Fibroblast of lung (primary cell): ENCODE data around the gene BAG1. TPM values are rescaled to one million over a fixed set of nuclear protein-coding genes. Genes with fewer than 3 reads are reported as not detected.

Experiments
- DNase-seq, 2 donors: peaks; one replicate each; pipeline versions ENCODE4 v3.0.0 to v3.0.0-alpha.2; 2010; ENCODE audit warnings: low read depth in 2 of 2
- H2AFZ ChIP-seq: 2 replicates; pipeline ENCODE4 v1.5.1; 2012; ENCODE audit warnings: low read length, control low read depth, inconsistent platforms
- H3K27ac ChIP-seq: 2 replicates; pipeline ENCODE4 v1.5.1; 2011; ENCODE audit warnings: low read length, control low read depth; ENCODE audit not compliant: insufficient read depth
- H3K27me3 ChIP-seq: 2 replicates; pipeline ENCODE4 v1.5.1; 2011; ENCODE audit warnings: mild to moderate bottlenecking, low read length; ENCODE audit not compliant: control insufficient read depth, insufficient read depth
- H3K36me3 ChIP-seq: 2 replicates; pipeline ENCODE4 v1.5.1; 2011; ENCODE audit warnings: low read length; ENCODE audit not compliant: control insufficient read depth, insufficient read depth
- H3K4me1 ChIP-seq: 2 replicates; pipeline ENCODE4 v1.5.1; 2011; ENCODE audit warnings: low read length; ENCODE audit not compliant: control insufficient read depth, insufficient read depth; ENCODE audit errors: extremely low read depth
- H3K4me2 ChIP-seq: 2 replicates; pipeline ENCODE4 v1.5.1; 2011; ENCODE audit warnings: low read length, control low read depth; ENCODE audit not compliant: insufficient read depth; ENCODE audit errors: extremely low read depth
- H3K4me3 ChIP-seq, 4 experiments: fragments of 200-600 bp in 1 of 4; sonication (generic) in 1 of 4; replicated peaks in 1 of 4; 2 replicates each; pipeline ENCODE4 v1.5.1; 2011 to 2016; ENCODE audit warnings: low read length in 4 of 4, low read depth in 3 of 4, mild to moderate bottlenecking in 3 of 4, control low read depth in 2 of 4, inconsistent platforms in 1 of 4, mixed read lengths in 1 of 4; ENCODE audit not compliant: insufficient read depth in 1 of 4; ENCODE audit errors: control extremely low read depth in 1 of 4
- H3K79me2 ChIP-seq: 2 replicates; pipeline ENCODE4 v1.5.1; 2012; ENCODE audit warnings: mild to moderate bottlenecking, low read length, inconsistent platforms; ENCODE audit not compliant: control insufficient read depth, insufficient read depth
- H3K9ac ChIP-seq: 2 replicates; pipeline ENCODE4 v1.5.1; 2011; ENCODE audit warnings: mild to moderate bottlenecking, low read length, control low read depth; ENCODE audit not compliant: insufficient read depth
- H3K9me3 ChIP-seq: 2 replicates; pipeline ENCODE4 v1.5.1; 2012; ENCODE audit warnings: low read depth, low read length; ENCODE audit not compliant: control insufficient read depth, insufficient read depth
- H4K20me1 ChIP-seq: 2 replicates; pipeline ENCODE4 v1.5.1; 2011; ENCODE audit warnings: low read length; ENCODE audit not compliant: control insufficient read depth, insufficient read depth; ENCODE audit errors: extremely low read depth
- CTCF ChIP-seq, 2 donors: IDR thresholded peaks in 1 of 2; conservative IDR thresholded peaks in 1 of 2; 1 replicate in 1 of 2; 2 replicates in 1 of 2; pipeline ENCODE4 v1.5.1; 2011 to 2012; ENCODE audit warnings: low read length in 2 of 2, control low read depth in 1 of 2, inconsistent platforms in 1 of 2, low read depth in 1 of 2, mild to moderate bottlenecking in 1 of 2
- EZH2 ChIP-seq: IDR thresholded peaks from 2 replicates; pipeline ENCODE4 v1.5.1; 2012; ENCODE audit warnings: low read length, control low read depth, mild to moderate bottlenecking; ENCODE audit errors: missing control alignments
- polyA plus RNA-seq, 2 donors: library from polyadenylated mRNA; depleted of rRNA in 1 of 2; stranded (reverse) in 1 of 2; unstranded in 1 of 2; fragments of >200 nt; gene quantifications; 2 replicates each; pipeline ENCODE4 v1.2.1, GENCODE V29; 2011 to 2012; ENCODE audit warnings: missing spikeins in 1 of 2
- total RNA-seq: library from RNA; depleted of rRNA; stranded (reverse); fragments of >200 nt; gene quantifications from 2 replicates; pipeline ENCODE4 v1.2.1, GENCODE V29; 2014

Gene BAG1
- total and polyA plus RNA-seq, 2 donors (not counting 1 experiment from before 2014, with no cell fraction given): 19.2 to 30.4 TPM

- no peak overlapping the region for H3K9ac ChIP-seq
- H2AFZ ChIP-seq: no peak overlapping the region
- no peaks in the 10 kb centered on the region for H3K9me3 ChIP-seq
- H3K4me1 ChIP-seq: no peaks in the 10 kb centered on the region
- no peak overlapping the region for H3K4me2 ChIP-seq
- DNase-seq: no peak
- H3K79me2 ChIP-seq: no peaks in the 10 kb centered on the region
- TF ChIP-seq CTCF (conservative IDR thresholded peaks at IDR 0.05 in 1 of 2, IDR thresholded peaks at IDR 0.05 in 1 of 2; ENCODE audit: low read depth in 1 of 2, low read length in 2 of 2) (no peak), EZH2 (no peak)
- no peak overlapping the region for H3K4me3 ChIP-seq
- no peaks in the 10 kb centered on the region for H3K27me3 ChIP-seq
- H3K27ac ChIP-seq: no peak overlapping the region
- H4K20me1 ChIP-seq: no peaks in the 10 kb centered on the region
- H3K36me3 ChIP-seq: peaks cover 20% of the 10 kb centered on the region
Observed at GRCh38 chr9:33255471-33255870, 9.0 kb downstream of the BAG1 start.

GRCh38 chr9:33255014-33255413 is 9.5 kb downstream of the BAG1 start:
- no peak for DNase-seq
- no peak for TF ChIP-seq CTCF (conservative IDR thresholded peaks at IDR 0.05 in 1 of 2, IDR thresholded peaks at IDR 0.05 in 1 of 2; ENCODE audit: low read depth in 1 of 2, low read length in 2 of 2)
- no peak for TF ChIP-seq EZH2
- peaks cover 20% of the 10 kb centered on the region for H3K36me3 ChIP-seq

GRCh38 chr9:33254211-33254610 is 10.3 kb downstream of the BAG1 start:
- DNase-seq: no peak
- H3K9me3 ChIP-seq: no peaks in the 10 kb centered on the region
- H3K4me1 ChIP-seq: no peaks in the 10 kb centered on the region
- no peak overlapping the region for H3K4me2 ChIP-seq
- no peaks in the 10 kb centered on the region for H3K79me2 ChIP-seq
- H3K4me3 ChIP-seq: no peak overlapping the region
- H4K20me1 ChIP-seq: no peaks in the 10 kb centered on the region
- H3K27ac ChIP-seq: no peak overlapping the region
- H2AFZ ChIP-seq: no peak overlapping the region
- H3K27me3 ChIP-seq: no peaks in the 10 kb centered on the region
- H3K9ac ChIP-seq: no peak overlapping the region
- TF ChIP-seq EZH2 (no peak), CTCF (conservative IDR thresholded peaks at IDR 0.05 in 1 of 2, IDR thresholded peaks at IDR 0.05 in 1 of 2; ENCODE audit: low read depth in 1 of 2, low read length in 2 of 2) (no peak)
- H3K36me3 ChIP-seq: peaks cover 20% of the 10 kb centered on the region

More at GRCh38 chr9:33255014-33255413, 9.5 kb downstream of the BAG1 start:
- Histone ChIP-seq H2AFZ (no peak overlapping the region), H3K27ac (no peak overlapping the region), H3K27me3 (no peaks in the 10 kb centered on the region), H3K9ac (no peak overlapping the region), H3K9me3 (no peaks in the 10 kb centered on the region), H4K20me1 (no peaks in the 10 kb centered on the region), H3K4me1 (no peaks in the 10 kb centered on the region), H3K79me2 (no peaks in the 10 kb centered on the region), H3K4me3 (no peak overlapping the region), H3K4me2 (no peak overlapping the region)
